B cell (primary cell): ENCODE results near the gene NTN1. TPM values are rescaled to one million over a fixed set of nuclear protein-coding genes. Genes with fewer than 3 reads are reported as not detected.

Experiments used
- ATAC-seq: fragments of 200-7000 bp; cut with Tn5 transposase; one replicate; pipeline ENCODE4 v1.10.0; 2021; ENCODE audit warnings: low read depth, mild to moderate bottlenecking, moderate number of reproducible peaks, moderate library complexity
- CTCF ChIA-PET: fragments of 350-600 bp; sonication (Branson Sonifier 250); formaldehyde crosslinking; loops from one replicate; lab custom pipeline; 2021; ENCODE audit warnings: antibody characterized with exemption, inconsistent platforms; lab: Charles Lee
- POLR2A ChIA-PET: fragments of 350-600 bp; sonication (Branson Sonifier 250); formaldehyde crosslinking; loops from one replicate; lab custom pipeline; 2021; ENCODE audit warnings: antibody characterized with exemption; lab: Charles Lee
- DNase-seq: peaks from one replicate; pipeline ENCODE4 v3.0.0; 2013
- H2AFZ ChIP-seq: 2 replicates; pipeline ENCODE4 v1.6.1; 2012; ENCODE audit warnings: mild to moderate bottlenecking, low read depth, low read length; ENCODE audit not compliant: insufficient read depth, poor library complexity, severe bottlenecking
- H3K27ac ChIP-seq, 2 donors: 1 replicate in 1 of 2; 2 replicates in 1 of 2; pipeline ENCODE4 v1.5.1; 2012 to 2013; ENCODE audit warnings: low read length in 2 of 2, mild to moderate bottlenecking in 2 of 2, moderate library complexity in 1 of 2
- H3K27me3 ChIP-seq, 4 experiments: fragments of 200-600 bp in 1 of 4; sonication (generic) in 1 of 4; replicated peaks in 1 of 4; 1 replicate in 2 of 4; 2 replicates in 2 of 4; pipeline versions ENCODE4 v1.6.1 to v1.7.0; 2013 to 2016; ENCODE audit warnings: low read length in 3 of 4, mild to moderate bottlenecking in 2 of 4, mixed read lengths in 1 of 4, moderate library complexity in 1 of 4; ENCODE audit not compliant: insufficient read depth in 4 of 4, control insufficient read depth in 3 of 4; ENCODE audit errors: control extremely low read depth in 1 of 4
- H3K36me3 ChIP-seq, 2 experiments: replicated peaks in 1 of 2; 1 replicate in 1 of 2; 2 replicates in 1 of 2; pipeline versions ENCODE4 v1.6.1 to v1.7.1; 2013; ENCODE audit warnings: low read length in 1 of 2; ENCODE audit not compliant: insufficient read depth in 2 of 2, control insufficient read depth in 1 of 2; ENCODE audit errors: control extremely low read depth in 1 of 2, extremely low read depth in 1 of 2
- H3K4me1 ChIP-seq, 2 donors: fragments of 200-600 bp in 1 of 2; sonication (generic) in 1 of 2; 1 replicate in 1 of 2; 2 replicates in 1 of 2; pipeline versions ENCODE4 v1.5.1 to v1.6.1; 2013 to 2017; ENCODE audit warnings: low read length in 2 of 2; ENCODE audit not compliant: control insufficient read depth in 2 of 2, insufficient read depth in 2 of 2
- H3K4me2 ChIP-seq: replicated peaks from 2 replicates; pipeline ENCODE3; 2012; ENCODE audit warnings: mild to moderate bottlenecking, low read depth, low read length; ENCODE audit not compliant: poor library complexity, severe bottlenecking
- H3K4me3 ChIP-seq, 5 experiments: fragments of 200-600 bp in 1 of 5; sonication (generic) in 1 of 5; 1 replicate in 3 of 5; 2 replicates in 2 of 5; pipeline versions ENCODE4 v1.5.1 to v1.7.0; 2011 to 2016; ENCODE audit warnings: low read length in 4 of 5, mild to moderate bottlenecking in 4 of 5, low read depth in 2 of 5, control low read depth in 1 of 5, moderate library complexity in 1 of 5; ENCODE audit not compliant: insufficient read depth in 1 of 5; ENCODE audit errors: control extremely low read depth in 1 of 5, extremely low read depth in 1 of 5
- H3K79me2 ChIP-seq: fragments of 200-600 bp; sonication (generic); one replicate; pipeline ENCODE4 v1.6.0; 2016; ENCODE audit warnings: low read length; ENCODE audit not compliant: control insufficient read depth, insufficient read depth
- H3K9ac ChIP-seq: fragments of 200-600 bp; sonication (generic); 2 replicates; pipeline ENCODE4 v1.6.1; 2017; ENCODE audit warnings: mild to moderate bottlenecking, low read length, moderate library complexity
- H3K9me3 ChIP-seq, 3 donors: one replicate each; pipeline versions ENCODE4 v1.6.1 to v1.7.1; 2013; ENCODE audit warnings: low read length in 2 of 3; ENCODE audit not compliant: control insufficient read depth in 2 of 3, insufficient read depth in 1 of 3; ENCODE audit errors: control extremely low read depth in 1 of 3
- H4K20me1 ChIP-seq: 2 replicates; pipeline ENCODE4 v1.6.0; 2012; ENCODE audit warnings: mild to moderate bottlenecking, low read length; ENCODE audit not compliant: insufficient read depth, control insufficient read depth, poor library complexity, severe bottlenecking
- H3K27ac Mint-ChIP-seq: one replicate; pipeline ENCODE4 v1.8.0; 2021; ENCODE audit warnings: mixed read lengths
- H3K27me3 Mint-ChIP-seq: one replicate; pipeline ENCODE4 v1.8.0; 2021; ENCODE audit warnings: mixed read lengths
- H3K4me1 Mint-ChIP-seq: one replicate; pipeline ENCODE4 v1.8.0; 2021; ENCODE audit warnings: mixed read lengths
- H3K4me3 Mint-ChIP-seq: one replicate; pipeline ENCODE4 v1.8.0; 2021; ENCODE audit warnings: mixed read lengths
- H3K9me3 Mint-ChIP-seq: one replicate; pipeline ENCODE4 v1.8.0; 2022; ENCODE audit warnings: mixed read lengths; ENCODE audit not compliant: insufficient read depth
- CTCF ChIP-seq: fragments of 200-600 bp; IDR thresholded peaks from one replicate; pipeline ENCODE4 v1.8.0; 2022; ENCODE audit warnings: antibody characterized with exemption, mild to moderate bottlenecking
- EZH2 ChIP-seq: IDR thresholded peaks from 2 replicates; pipeline ENCODE4 v1.6.1; 2012; ENCODE audit warnings: borderline replicate concordance, low read depth, mild to moderate bottlenecking, moderate library complexity, low read length; ENCODE audit not compliant: insufficient read depth, poor library complexity, severe bottlenecking
- WGBS: methylation state at CpG from one replicate; pipeline ENCODE4 v1.1.5; 2013; ENCODE audit warnings: missing lambda C conversion rate; ENCODE audit not compliant: insufficient coverage; 5-methylcytosine and 5-hydroxymethylcytosine counted together
- intact Hi-C: fragments of 100-400 bp; cut with micrococcal nuclease; formaldehyde crosslinking; loops from one replicate; pipeline ENCODE4 v1.10.0; 2022
- polyA plus RNA-seq: library from polyadenylated mRNA; depleted of rRNA; stranded (reverse); fragments of >200 nt; gene quantifications from 2 replicates; pipeline ENCODE4 v1.2.3, GENCODE V29; 2012
- total RNA-seq, 2 donors: library from RNA; stranded (reverse); fragments of 120-200 nt in 1 of 2; gene quantifications; 1 replicate in 1 of 2; 2 replicates in 1 of 2; pipeline versions ENCODE4 v1.2.3 to v1.2.4, GENCODE V29; 2013 to 2022

NTN1 gene
- total and polyA plus RNA-seq, 2 donors (not counting 1 experiment from before 2014, with no cell fraction given) = 0.10 to 0.25 TPM

GRCh38 chr17:9052921-9053320 lies 31.6 kb downstream of the NTN1 start:
- no peak overlapping the region for H3K9ac ChIP-seq
- H3K79me2 ChIP-seq = no peaks in the 10 kb centered on the region
- peaks cover 3% of the 10 kb centered on the region for H3K27me3 Mint-ChIP-seq
- H3K4me1 Mint-ChIP-seq = no peaks in the 10 kb centered on the region
- POLR2A ChIA-PET = no interaction called here
- no peak overlapping the region for H3K27ac ChIP-seq
- H3K9me3 Mint-ChIP-seq = peaks cover 4% of the 10 kb centered on the region
- ATAC-seq (no peak), DNase-seq (no peak)
- no peak overlapping the region for H2AFZ ChIP-seq
- no peak overlapping the region for H3K4me3 ChIP-seq
- CTCF ChIA-PET = no interaction called here
- no peaks in the 10 kb centered on the region for H4K20me1 ChIP-seq
- H3K36me3 ChIP-seq = no peaks in the 10 kb centered on the region
- peaks cover 0 to 2% (median 0%) of the 10 kb centered on the region in 4 experiments for H3K27me3 ChIP-seq
- TF ChIP-seq CTCF = no peak
- no peak for TF ChIP-seq EZH2
- intact Hi-C loops = no loop called here
- H3K27ac Mint-ChIP-seq = no peak overlapping the region
- H3K4me1 ChIP-seq = no peaks in the 10 kb centered on the region
- peaks cover 0 to 5% (median 0%) of the 10 kb centered on the region in 3 donors for H3K9me3 ChIP-seq
- WGBS = 100% methylated on average over 3 of the region's 6 CpGs
- no peak overlapping the region for H3K4me3 Mint-ChIP-seq
- no peak overlapping the region for H3K4me2 ChIP-seq

GRCh38 chr17:9053406-9053805 lies 32.1 kb downstream of the NTN1 start:
- POLR2A ChIA-PET = no interaction called here
- H3K9ac ChIP-seq = no peak overlapping the region
- Mint-ChIP-seq H3K9me3 (peaks cover 1% of the 10 kb centered on the region), H3K27ac (no peak overlapping the region), H3K4me3 (no peak overlapping the region), H3K27me3 (peaks cover 3% of the 10 kb centered on the region), H3K4me1 (no peaks in the 10 kb centered on the region)
- H3K27ac ChIP-seq = no peak overlapping the region
- intact Hi-C loops = no loop called here
- no peak for ATAC-seq
- H2AFZ ChIP-seq = no peak overlapping the region
- no peaks in the 10 kb centered on the region for H4K20me1 ChIP-seq
- H3K4me1 ChIP-seq = no peaks in the 10 kb centered on the region
- DNase-seq = no peak
- no peaks in the 10 kb centered on the region for H3K79me2 ChIP-seq
- CTCF ChIA-PET = no interaction called here
- H3K4me3 ChIP-seq = no peak overlapping the region
- no peak overlapping the region for H3K4me2 ChIP-seq
- peaks cover 0 to 2% (median 0%) of the 10 kb centered on the region in 4 experiments for H3K27me3 ChIP-seq
- 70% methylated on average over 3 of the region's 4 CpGs for WGBS
- H3K9me3 ChIP-seq = peaks cover 0 to 4% (median 0%) of the 10 kb centered on the region in 3 donors
- TF ChIP-seq CTCF = no peak
- no peak for TF ChIP-seq EZH2
- H3K36me3 ChIP-seq = no peaks in the 10 kb centered on the region
